Glutamatergic neuron (in vitro differentiated cells): Measurements from ENCODE around the gene POLD4. TPM values are rescaled to one million over a fixed set of nuclear protein-coding genes. Genes with fewer than 3 reads are reported as not detected.

ENCODE experiments used
- DNase-seq: peaks from one replicate; pipeline ENCODE4 v3.0.0; 2022
- H3K27ac Mint-ChIP-seq: one replicate; pipeline ENCODE4 v1.8.0; 2020; ENCODE audit warnings: mild to moderate bottlenecking, mixed read lengths, inconsistent platforms; ENCODE audit not compliant: unreplicated experiment
- H3K27me3 Mint-ChIP-seq: one replicate; pipeline ENCODE4 v1.8.0; 2020; ENCODE audit warnings: mild to moderate bottlenecking, moderate library complexity, mixed read lengths, inconsistent platforms; ENCODE audit not compliant: unreplicated experiment
- H3K36me3 Mint-ChIP-seq: one replicate; pipeline ENCODE4 v1.8.0; 2020; ENCODE audit warnings: mild to moderate bottlenecking, mixed read lengths, inconsistent platforms; ENCODE audit not compliant: unreplicated experiment
- H3K4me1 Mint-ChIP-seq: one replicate; pipeline ENCODE4 v1.8.0; 2020; ENCODE audit warnings: mild to moderate bottlenecking, low read depth, mixed read lengths, inconsistent platforms; ENCODE audit not compliant: unreplicated experiment
- H3K4me3 Mint-ChIP-seq: one replicate; pipeline ENCODE4 v1.8.0; 2020; ENCODE audit warnings: mild to moderate bottlenecking, mixed read lengths, inconsistent platforms; ENCODE audit not compliant: unreplicated experiment
- H3K9me3 Mint-ChIP-seq: one replicate; pipeline ENCODE4 v1.8.0; 2020; ENCODE audit warnings: mild to moderate bottlenecking, moderate library complexity, mixed read lengths, inconsistent platforms; ENCODE audit not compliant: unreplicated experiment
- total RNA-seq: library from RNA; stranded (reverse); fragmentation: NEBNext Ultra II Directional; extraction: Animal tissue kit (Norgen Biotek cat#: 25700); gene quantifications from one replicate; pipeline ENCODE4 v1.2.1, GENCODE V29; 2021; ENCODE audit not compliant: unreplicated experiment
- TF ChIP-seq, protein P1 (sequence below): fragments of 200-600 bp; sonication (generic); IDR thresholded peaks from one replicate; pipeline ENCODE4 v1.5.0; 2021; ENCODE audit not compliant: partially characterized antibody, unreplicated experiment

POLD4 gene
- total RNA-seq, 1 donor from 2014 or later = 15.4 TPM

- H3K27ac Mint-ChIP-seq = no peak overlapping the region
- TF ChIP-seq, protein P1, sequence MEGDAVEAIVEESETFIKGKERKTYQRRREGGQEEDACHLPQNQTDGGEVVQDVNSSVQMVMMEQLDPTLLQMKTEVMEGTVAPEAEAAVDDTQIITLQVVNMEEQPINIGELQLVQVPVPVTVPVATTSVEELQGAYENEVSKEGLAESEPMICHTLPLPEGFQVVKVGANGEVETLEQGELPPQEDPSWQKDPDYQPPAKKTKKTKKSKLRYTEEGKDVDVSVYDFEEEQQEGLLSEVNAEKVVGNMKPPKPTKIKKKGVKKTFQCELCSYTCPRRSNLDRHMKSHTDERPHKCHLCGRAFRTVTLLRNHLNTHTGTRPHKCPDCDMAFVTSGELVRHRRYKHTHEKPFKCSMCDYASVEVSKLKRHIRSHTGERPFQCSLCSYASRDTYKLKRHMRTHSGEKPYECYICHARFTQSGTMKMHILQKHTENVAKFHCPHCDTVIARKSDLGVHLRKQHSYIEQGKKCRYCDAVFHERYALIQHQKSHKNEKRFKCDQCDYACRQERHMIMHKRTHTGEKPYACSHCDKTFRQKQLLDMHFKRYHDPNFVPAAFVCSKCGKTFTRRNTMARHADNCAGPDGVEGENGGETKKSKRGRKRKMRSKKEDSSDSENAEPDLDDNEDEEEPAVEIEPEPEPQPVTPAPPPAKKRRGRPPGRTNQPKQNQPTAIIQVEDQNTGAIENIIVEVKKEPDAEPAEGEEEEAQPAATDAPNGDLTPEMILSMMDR = no peak
- peaks cover 4% of the 10 kb centered on the region for H3K4me1 Mint-ChIP-seq
- H3K27me3 Mint-ChIP-seq = peaks cover 6% of the 10 kb centered on the region
- no peak overlapping the region for H3K4me3 Mint-ChIP-seq
- DNase-seq = no peak
- H3K36me3 Mint-ChIP-seq = no peaks in the 10 kb centered on the region
- H3K9me3 Mint-ChIP-seq = peaks cover 2% of the 10 kb centered on the region
Observed at GRCh38 chr11:67307545-67308001, 45.8 kb downstream of the POLD4 start.

DNA sequence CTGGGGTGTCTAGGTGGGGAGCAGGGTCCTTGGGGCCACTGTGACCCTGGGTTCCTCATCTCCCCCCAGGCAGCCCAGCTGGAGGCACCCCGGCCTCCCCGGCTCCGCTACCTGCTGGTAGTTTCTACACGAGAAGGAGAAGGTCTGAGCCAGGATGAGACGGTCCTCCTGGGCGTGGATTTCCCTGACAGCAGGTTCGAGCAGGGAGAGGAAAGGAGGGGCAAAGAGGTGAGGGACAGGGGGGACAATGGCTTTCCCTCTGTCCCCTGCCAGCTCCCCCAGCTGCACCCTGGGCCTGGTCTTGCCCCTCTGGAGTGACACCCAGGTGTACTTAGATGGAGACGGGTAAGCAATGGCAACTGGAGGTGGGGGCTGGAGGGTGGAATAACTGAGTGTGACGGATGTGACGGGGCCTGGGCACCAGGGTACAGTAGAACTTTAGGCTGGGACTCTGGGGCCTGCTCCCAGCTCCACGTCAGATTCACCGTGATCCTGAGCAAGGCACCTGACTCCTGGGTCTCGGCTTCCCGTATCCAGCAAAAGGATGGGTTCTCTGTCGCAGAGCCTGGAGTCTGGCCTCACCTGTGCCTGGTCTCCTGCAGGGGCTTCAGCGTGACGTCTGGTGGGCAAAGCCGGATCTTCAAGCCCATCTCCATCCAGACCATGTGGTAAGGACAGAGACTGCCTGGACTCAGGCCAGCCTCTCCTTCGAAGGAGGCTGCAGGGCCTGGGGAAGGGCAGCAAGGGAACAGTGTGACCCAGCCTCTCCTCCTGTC, 46.4 kb downstream of the POLD4 start:
- Mint-ChIP-seq H3K9me3 (peaks cover 2% of the 10 kb centered on the region), H3K4me3 (no peak overlapping the region), H3K4me1 (peaks cover 8% of the 10 kb centered on the region), H3K36me3 (no peaks in the 10 kb centered on the region), H3K27me3 (peaks cover 6% of the 10 kb centered on the region), H3K27ac (no peak overlapping the region)
- DNase-seq = no peak
- TF ChIP-seq, protein P1 = no peak

DNA sequence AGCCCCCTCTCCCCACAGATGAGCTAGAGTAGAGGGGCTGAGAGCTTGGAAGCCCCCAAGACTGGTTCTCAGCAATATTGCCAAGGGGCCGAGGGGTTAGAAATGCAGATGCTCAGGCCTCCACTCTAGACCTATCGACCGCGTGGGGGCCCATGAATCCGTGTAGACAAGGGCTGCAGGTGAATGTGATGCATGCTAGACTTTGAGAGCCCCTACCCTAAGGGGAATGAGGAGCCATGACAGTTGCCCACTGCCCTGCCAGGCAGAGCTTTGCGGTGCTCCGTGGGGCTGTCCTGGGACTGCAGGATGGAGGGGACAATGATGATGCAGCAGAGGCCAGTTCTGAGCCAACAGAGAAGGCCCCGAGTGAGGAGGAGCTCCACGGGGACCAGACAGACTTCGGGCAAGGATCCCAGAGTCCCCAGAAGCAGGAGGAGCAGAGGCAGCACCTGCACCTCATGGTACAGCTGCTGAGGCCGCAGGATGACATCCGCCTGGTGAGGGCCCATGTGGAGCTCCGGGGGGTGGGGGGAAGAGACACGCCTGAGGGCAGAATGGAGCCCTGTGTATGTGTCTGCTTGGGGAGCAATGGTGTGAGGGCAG, 48.7 kb downstream of the POLD4 start:
- Mint-ChIP-seq H3K27ac (peak overlapping the region; percentile 43), H3K4me1 (peaks cover 8% of the 10 kb centered on the region), H3K4me3 (peak overlapping the region; percentile 30), H3K9me3 (peaks cover 2% of the 10 kb centered on the region), H3K36me3 (no peaks in the 10 kb centered on the region), H3K27me3 (peaks cover 6% of the 10 kb centered on the region)
- DNase-seq = no peak
- TF ChIP-seq, protein P1 = no peak

DNA sequence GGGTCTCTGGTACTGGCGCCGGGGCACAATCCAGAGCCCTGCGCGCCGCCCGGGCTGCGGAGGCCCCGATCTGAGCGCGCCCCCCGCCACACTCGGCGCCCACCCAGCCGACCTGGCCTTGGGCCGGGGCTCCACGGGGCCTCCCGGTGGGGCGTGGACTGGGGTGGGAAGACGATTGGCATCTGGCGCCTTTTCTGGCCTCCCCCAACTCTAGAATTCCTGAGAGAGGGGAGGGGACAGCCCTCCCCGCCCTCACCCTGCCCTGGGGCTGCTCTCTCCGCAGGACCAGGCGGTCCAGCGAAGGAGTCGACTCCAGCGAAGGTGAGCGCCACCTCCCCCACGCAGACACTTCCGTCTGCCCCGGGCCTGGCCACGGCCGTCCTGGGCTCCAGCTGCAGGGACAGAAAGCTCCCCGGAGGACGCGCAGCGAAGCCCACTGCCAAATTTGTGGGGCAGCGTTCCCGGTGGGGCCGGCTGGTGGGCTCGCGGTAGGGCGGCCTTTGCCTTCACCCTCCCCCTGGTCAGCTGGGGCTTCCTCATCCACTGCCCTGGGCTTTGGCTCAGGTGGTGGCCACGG, 49.4 kb downstream of the POLD4 start:
- no peak for DNase-seq
- Mint-ChIP-seq H3K4me3 (no peak overlapping the region), H3K9me3 (no peaks in the 10 kb centered on the region)

More for the DNA sequence above, 49.4 kb downstream of the POLD4 start:
- H3K36me3 Mint-ChIP-seq = no peaks in the 10 kb centered on the region
- H3K27me3 Mint-ChIP-seq = peaks cover 6% of the 10 kb centered on the region
- TF ChIP-seq, protein P1 = no peak
- H3K4me1 Mint-ChIP-seq = peaks cover 8% of the 10 kb centered on the region
- H3K27ac Mint-ChIP-seq = no peak overlapping the region
